Urothelium cell line (cell line): ENCODE results near the gene NCOA3.

ENCODE experiments used
- DNase-seq: peaks from one replicate; pipeline ENCODE4 v3.0.0; 2011; ENCODE audit warnings: low spot score, mixed read lengths
- FAIRE-seq: peaks from 2 replicates; lab custom pipeline; 2011; peaks lifted over from hg19 to GRCh38; lab: Jason Lieb, UNC

Gene NCOA3

GRCh38 chr20:47620808-47621805 lies 119.4 kb downstream of the NCOA3 start:
- no peak for FAIRE-seq

GRCh38 chr20:47622118-47622665 lies 120.5 kb downstream of the NCOA3 start:
- no peak for FAIRE-seq
- DNase-seq: no peak

More at GRCh38 chr20:47620808-47621805, 119.4 kb downstream of the NCOA3 start:
- peak; percentile 48 for DNase-seq

- DNase-seq: no peak
- no peak for FAIRE-seq
These were observed 121.5 kb downstream of the NCOA3 start for GRCh38 chr20:47623206-47623605.

- no peak for FAIRE-seq
These were observed 125.9 kb downstream of the NCOA3 start for GRCh38 chr20:47627540-47627939.

GRCh38 chr20:47629907-47630306 lies 128.2 kb downstream of the NCOA3 start:
- no peak for FAIRE-seq
- no peak for DNase-seq

More at GRCh38 chr20:47627540-47627939, 125.9 kb downstream of the NCOA3 start:
- DNase-seq: no peak

GRCh38 chr20:47631078-47631477 lies 129.4 kb downstream of the NCOA3 start:
- FAIRE-seq: no peak

GRCh38 chr20:47635256-47635655 lies 133.6 kb downstream of the NCOA3 start:
- DNase-seq (no peak), FAIRE-seq (no peak)

More at GRCh38 chr20:47631078-47631477, 129.4 kb downstream of the NCOA3 start:
- no peak for DNase-seq

GRCh38 chr20:47638851-47639250 lies 137.2 kb downstream of the NCOA3 start:
- DNase-seq (no peak), FAIRE-seq (no peak)

- FAIRE-seq (no peak), DNase-seq (no peak)
These were observed 140.4 kb downstream of the NCOA3 start for GRCh38 chr20:47642118-47642517.

- DNase-seq: no peak
- no peak for FAIRE-seq
These were observed 140.9 kb downstream of the NCOA3 start for GRCh38 chr20:47642624-47643023.

- FAIRE-seq (no peak), DNase-seq (no peak)
These were observed 143.9 kb downstream of the NCOA3 start for GRCh38 chr20:47645632-47646031.

- FAIRE-seq (no peak), DNase-seq (no peak)
These were observed 146.3 kb downstream of the NCOA3 start for GRCh38 chr20:47647994-47648393.

- no peak for DNase-seq
These were observed 147.3 kb downstream of the NCOA3 start for GRCh38 chr20:47648943-47649342.

GRCh38 chr20:47652301-47652700 lies 150.6 kb downstream of the NCOA3 start:
- no peak for DNase-seq
- no peak for FAIRE-seq

More at GRCh38 chr20:47648943-47649342, 147.3 kb downstream of the NCOA3 start:
- FAIRE-seq: no peak

GRCh38 chr20:47652794-47653193 lies 151.1 kb downstream of the NCOA3 start:
- DNase-seq: no peak
- no peak for FAIRE-seq

GRCh38 chr20:47653869-47654268 lies 152.2 kb downstream of the NCOA3 start:
- FAIRE-seq (no peak), DNase-seq (no peak)

- DNase-seq: no peak
- FAIRE-seq: no peak
These were observed 152.7 kb downstream of the NCOA3 start for GRCh38 chr20:47654370-47654769.

- FAIRE-seq: no peak
- DNase-seq: no peak
These were observed 153.9 kb downstream of the NCOA3 start for GRCh38 chr20:47655635-47656034.

GRCh38 chr20:47656318-47656717 lies 154.6 kb downstream of the NCOA3 start:
- no peak for FAIRE-seq
- no peak for DNase-seq

- DNase-seq: no peak
- no peak for FAIRE-seq
These were observed 158.4 kb downstream of the NCOA3 start for GRCh38 chr20:47659904-47660601.

- FAIRE-seq (no peak), DNase-seq (no peak)
These were observed 158.9 kb downstream of the NCOA3 start for GRCh38 chr20:47660602-47660905.
